IPS-15b (cell line): ENCODE measurements around the gene ZPR1.
"Not testable (repeated sequence)": the region's sequence is repeated elsewhere in the genome, so short reads cannot be mapped to it uniquely, and the experiment has no call there.

Source experiments
- H3K27me3 ChIP-seq: one replicate; pipeline ENCODE4 v1.6.1; 2013; ENCODE audit warnings: low read length; ENCODE audit not compliant: control insufficient read depth, insufficient read depth
- H3K36me3 ChIP-seq: one replicate; pipeline ENCODE4 v1.6.1; 2013; ENCODE audit warnings: low read length; ENCODE audit not compliant: control insufficient read depth, insufficient read depth
- H3K4me1 ChIP-seq: one replicate; pipeline ENCODE4 v1.6.1; 2013; ENCODE audit warnings: mild to moderate bottlenecking, low read length; ENCODE audit not compliant: control insufficient read depth, insufficient read depth
- H3K4me3 ChIP-seq: one replicate; pipeline ENCODE4 v1.5.1; 2013; ENCODE audit warnings: low read depth, low read length
- H3K9ac ChIP-seq: one replicate; pipeline ENCODE4 v1.6.1; 2013; ENCODE audit warnings: low read depth, mild to moderate bottlenecking, low read length
- H3K9me3 ChIP-seq: one replicate; pipeline ENCODE4 v1.6.1; 2013; ENCODE audit warnings: mild to moderate bottlenecking, low read length; ENCODE audit not compliant: control insufficient read depth, insufficient read depth

ZPR1 gene

GRCh38 chr11:116821050-116821918 is 33.5 kb upstream of the ZPR1 start:
- Histone ChIP-seq H3K9me3 (no peaks in the 10 kb centered on the region), H3K4me3 (no peak overlapping the region), H3K9ac (no peak overlapping the region), H3K4me1 (no peaks in the 10 kb centered on the region), H3K36me3 (no peaks in the 10 kb centered on the region), H3K27me3 (no peaks in the 10 kb centered on the region)

GRCh38 chr11:116819049-116819448 is 31.2 kb upstream of the ZPR1 start:
- H3K27me3 ChIP-seq = no peaks in the 10 kb centered on the region
- H3K4me1 ChIP-seq = no peaks in the 10 kb centered on the region
- no peak overlapping the region for H3K9ac ChIP-seq
- H3K4me3 ChIP-seq = no peak overlapping the region
- H3K36me3 ChIP-seq = no peaks in the 10 kb centered on the region
- H3K9me3 ChIP-seq = no peaks in the 10 kb centered on the region

GRCh38 chr11:116814502-116814901 is 26.7 kb upstream of the ZPR1 start:
- Histone ChIP-seq H3K27me3 (no peaks in the 10 kb centered on the region), H3K4me3 (no peak overlapping the region), H3K9me3 (no peaks in the 10 kb centered on the region), H3K9ac (no peak overlapping the region), H3K36me3 (no peaks in the 10 kb centered on the region), H3K4me1 (no peaks in the 10 kb centered on the region)

GRCh38 chr11:116813781-116814471 is 26.1 kb upstream of the ZPR1 start:
- H3K9me3 ChIP-seq = no peaks in the 10 kb centered on the region
- H3K4me1 ChIP-seq = no peaks in the 10 kb centered on the region
- no peak overlapping the region for H3K9ac ChIP-seq
- H3K4me3 ChIP-seq = no peak overlapping the region
- H3K36me3 ChIP-seq = no peaks in the 10 kb centered on the region
- no peaks in the 10 kb centered on the region for H3K27me3 ChIP-seq

GRCh38 chr11:116813170-116813569 is 25.3 kb upstream of the ZPR1 start:
- no peaks in the 10 kb centered on the region for H3K27me3 ChIP-seq
- no peaks in the 10 kb centered on the region for H3K36me3 ChIP-seq
- H3K4me1 ChIP-seq = no peaks in the 10 kb centered on the region
- no peaks in the 10 kb centered on the region for H3K9me3 ChIP-seq
- H3K9ac ChIP-seq = no peak overlapping the region
- H3K4me3 ChIP-seq = no peak overlapping the region

GRCh38 chr11:116812109-116812508 is 24.3 kb upstream of the ZPR1 start:
- Histone ChIP-seq H3K27me3 (no peaks in the 10 kb centered on the region), H3K9me3 (no peaks in the 10 kb centered on the region), H3K36me3 (no peaks in the 10 kb centered on the region), H3K9ac (no peak overlapping the region), H3K4me1 (no peaks in the 10 kb centered on the region), H3K4me3 (no peak overlapping the region)

GRCh38 chr11:116811194-116811593 is 23.4 kb upstream of the ZPR1 start:
- no peaks in the 10 kb centered on the region for H3K36me3 ChIP-seq
- H3K4me3 ChIP-seq = no peak overlapping the region
- H3K9ac ChIP-seq = no peak overlapping the region
- H3K4me1 ChIP-seq = no peaks in the 10 kb centered on the region
- H3K9me3 ChIP-seq = no peaks in the 10 kb centered on the region
- no peaks in the 10 kb centered on the region for H3K27me3 ChIP-seq

GRCh38 chr11:116808262-116809175 is 20.7 kb upstream of the ZPR1 start:
- H3K9me3 ChIP-seq = no peaks in the 10 kb centered on the region
- no peaks in the 10 kb centered on the region for H3K4me1 ChIP-seq
- no peak overlapping the region for H3K9ac ChIP-seq
- H3K36me3 ChIP-seq = no peaks in the 10 kb centered on the region
- no peaks in the 10 kb centered on the region for H3K27me3 ChIP-seq
- H3K4me3 ChIP-seq = no peak overlapping the region

GRCh38 chr11:116807601-116808261 is 19.9 kb upstream of the ZPR1 start:
- Histone ChIP-seq H3K27me3 (no peaks in the 10 kb centered on the region), H3K9me3 (no peaks in the 10 kb centered on the region), H3K4me3 (no peak overlapping the region)

GRCh38 chr11:116804001-116804400 is 16.2 kb upstream of the ZPR1 start:
- Histone ChIP-seq H3K9ac (no peak overlapping the region), H3K4me1 (no peaks in the 10 kb centered on the region)

More at GRCh38 chr11:116807601-116808261, 19.9 kb upstream of the ZPR1 start:
- Histone ChIP-seq H3K36me3 (no peaks in the 10 kb centered on the region), H3K4me1 (no peaks in the 10 kb centered on the region), H3K9ac (no peak overlapping the region)

GRCh38 chr11:116801662-116802061 is 13.8 kb upstream of the ZPR1 start:
- not testable (repeated sequence) for H3K4me1 ChIP-seq, H3K9ac ChIP-seq, H3K4me3 ChIP-seq, H3K27me3 ChIP-seq, H3K9me3 ChIP-seq, H3K36me3 ChIP-seq

More at GRCh38 chr11:116804001-116804400, 16.2 kb upstream of the ZPR1 start:
- Histone ChIP-seq H3K36me3 (no peaks in the 10 kb centered on the region), H3K27me3 (peaks cover 2% of the 10 kb centered on the region), H3K4me3 (no peak overlapping the region), H3K9me3 (no peaks in the 10 kb centered on the region)
